Liver (tissue), 9 donors: ENCODE measurements around the gene GABARAP. TPM values are rescaled to one million over a fixed set of nuclear protein-coding genes. Genes with fewer than 3 reads are reported as not detected.
A peak's percentile ranks its signal among the peaks of the same experiment; 100 is the strongest.

Source experiments
- DNase-seq: peaks from one replicate; pipeline ENCODE4 v3.0.0-alpha.2; 2017; ENCODE audit warnings: low spot score
- H3K27ac ChIP-seq, 2 donors: one replicate each; pipeline ENCODE4 v1.7.0; 2013; ENCODE audit warnings: inconsistent platforms in 2 of 2, low read length in 2 of 2, control low read depth in 1 of 2, low read depth in 1 of 2, mild to moderate bottlenecking in 1 of 2
- H3K27me3 ChIP-seq, 4 donors: one replicate each; pipeline versions ENCODE4 v1.6.1 to v1.7.0; 2013; ENCODE audit warnings: low read length in 3 of 4, inconsistent platforms in 1 of 4, mild to moderate bottlenecking in 1 of 4, moderate library complexity in 1 of 4; ENCODE audit not compliant: control insufficient read depth in 4 of 4, insufficient read depth in 4 of 4
- H3K36me3 ChIP-seq, 4 donors: one replicate each; pipeline versions ENCODE4 v1.6.1 to v1.7.0; 2013; ENCODE audit warnings: low read length in 3 of 4, mild to moderate bottlenecking in 3 of 4, low read depth in 1 of 4, moderate library complexity in 1 of 4; ENCODE audit not compliant: control insufficient read depth in 4 of 4, insufficient read depth in 3 of 4
- H3K4me1 ChIP-seq, 4 donors: one replicate each; pipeline versions ENCODE4 v1.6.1 to v1.7.0; 2013; ENCODE audit warnings: low read length in 3 of 4, mild to moderate bottlenecking in 3 of 4, moderate library complexity in 1 of 4; ENCODE audit not compliant: control insufficient read depth in 4 of 4, insufficient read depth in 4 of 4
- H3K4me3 ChIP-seq, 3 donors: one replicate each; pipeline versions ENCODE4 v1.6.1 to v1.7.0; 2013; ENCODE audit warnings: low read length in 3 of 3, control low read depth in 1 of 3, low read depth in 1 of 3, mild to moderate bottlenecking in 1 of 3
- H3K9ac ChIP-seq, 2 donors: one replicate each; pipeline ENCODE4 v1.7.0; 2013; ENCODE audit warnings: low read length in 2 of 2, mild to moderate bottlenecking in 2 of 2, moderate library complexity in 2 of 2, control low read depth in 1 of 2, low read depth in 1 of 2
- H3K9me3 ChIP-seq, 4 donors: one replicate each; pipeline versions ENCODE4 v1.6.1 to v1.7.0; 2013; ENCODE audit warnings: low read length in 3 of 4; ENCODE audit not compliant: control insufficient read depth in 4 of 4
- EGR1 ChIP-seq, 2 donors: IDR thresholded peaks; 2 replicates each; pipeline ENCODE4 v1.6.1; 2016 to 2018; ENCODE audit warnings: antibody characterized with exemption in 2 of 2, low read depth in 2 of 2
- FOXA1 ChIP-seq: IDR thresholded peaks from 2 replicates; pipeline ENCODE4 v1.6.1; 2016; ENCODE audit warnings: antibody characterized with exemption
- FOXA2 ChIP-seq: IDR thresholded peaks from 2 replicates; pipeline ENCODE4 v1.6.1; 2016; ENCODE audit warnings: antibody characterized with exemption
- GABPA ChIP-seq, 2 donors: IDR thresholded peaks in 1 of 2; conservative IDR thresholded peaks in 1 of 2; 2 replicates each; pipeline ENCODE4 v1.6.1; 2016; ENCODE audit warnings: antibody characterized with exemption in 2 of 2, mild to moderate bottlenecking in 1 of 2, moderate library complexity in 1 of 2
- HNF4A ChIP-seq, 2 donors: conservative IDR thresholded peaks; 2 replicates each; pipeline ENCODE4 v1.6.1; 2016; ENCODE audit warnings: antibody characterized with exemption in 2 of 2, mild to moderate bottlenecking in 2 of 2
- JUND ChIP-seq, 2 donors: IDR thresholded peaks; 2 replicates each; pipeline ENCODE4 v1.6.1; 2016; ENCODE audit warnings: antibody characterized with exemption in 2 of 2
- MAX ChIP-seq: IDR thresholded peaks from 2 replicates; pipeline ENCODE4 v1.6.1; 2016; ENCODE audit warnings: antibody characterized with exemption
- NR2F2 ChIP-seq: IDR thresholded peaks from 2 replicates; pipeline ENCODE4 v1.6.1; 2016; ENCODE audit warnings: antibody characterized with exemption
- RAD21 ChIP-seq, 2 donors: IDR thresholded peaks; 2 replicates each; pipeline ENCODE4 v1.6.1; 2016; ENCODE audit warnings: antibody characterized with exemption in 2 of 2, mild to moderate bottlenecking in 2 of 2
- RXRA ChIP-seq, 2 donors: IDR thresholded peaks; 2 replicates each; pipeline ENCODE4 v1.6.1; 2017 to 2018; ENCODE audit warnings: antibody characterized with exemption in 2 of 2, mild to moderate bottlenecking in 1 of 2
- SP1 ChIP-seq: IDR thresholded peaks from 2 replicates; pipeline ENCODE4 v1.6.1; 2018; ENCODE audit warnings: antibody characterized with exemption, mild to moderate bottlenecking
- WGBS: extraction: QIAGEN DNeasy Blood & Tissue Kit; methylation state at CpG from one replicate; pipeline ENCODE4 v1.1.7; 2013; 5-methylcytosine and 5-hydroxymethylcytosine counted together
- polyA plus RNA-seq, 2 donors: library from polyadenylated mRNA; stranded (reverse) in 1 of 2; unstranded in 1 of 2; fragments of 200-250 nt in 1 of 2; fragments of >200 nt in 1 of 2; fragmentation: Nextera tagmentation in 1 of 2; extraction: Ambion mirVana in 1 of 2; gene quantifications; one replicate each; pipeline versions ENCODE4 v1.2.1 to v1.2.3, GENCODE V29; 2013 to 2015
- total RNA-seq, 2 donors: library from RNA; depleted of rRNA; stranded (reverse); fragments of >200 nt; gene quantifications; one replicate each; pipeline ENCODE4 v1.2.3, GENCODE V29; 2014
- TF ChIP-seq, protein P1 (sequence below): IDR thresholded peaks from 2 replicates; pipeline ENCODE4 v1.6.1; 2016; ENCODE audit warnings: antibody characterized with exemption, mild to moderate bottlenecking
- TF ChIP-seq, protein P2 (sequence below): fragments of 150-350 bp; IDR thresholded peaks from 2 replicates; pipeline ENCODE4 v1.5.1; 2017; ENCODE audit warnings: improper control_type of control experiment, low read depth, low read length; ENCODE audit not compliant: missing input control
- TF ChIP-seq, protein P3 (sequence below): IDR thresholded peaks from 2 replicates; pipeline ENCODE4 v1.6.1; 2016; ENCODE audit warnings: antibody characterized with exemption
- donor health status: healthy.
- donor health status: healthy.
- donor health status: healthy.
- donor health status: healthy.
- donor health status: healthy.

Gene GABARAP
- total and polyA plus RNA-seq, 4 donors: 74.4 to 489 (median 205) TPM

DNA sequence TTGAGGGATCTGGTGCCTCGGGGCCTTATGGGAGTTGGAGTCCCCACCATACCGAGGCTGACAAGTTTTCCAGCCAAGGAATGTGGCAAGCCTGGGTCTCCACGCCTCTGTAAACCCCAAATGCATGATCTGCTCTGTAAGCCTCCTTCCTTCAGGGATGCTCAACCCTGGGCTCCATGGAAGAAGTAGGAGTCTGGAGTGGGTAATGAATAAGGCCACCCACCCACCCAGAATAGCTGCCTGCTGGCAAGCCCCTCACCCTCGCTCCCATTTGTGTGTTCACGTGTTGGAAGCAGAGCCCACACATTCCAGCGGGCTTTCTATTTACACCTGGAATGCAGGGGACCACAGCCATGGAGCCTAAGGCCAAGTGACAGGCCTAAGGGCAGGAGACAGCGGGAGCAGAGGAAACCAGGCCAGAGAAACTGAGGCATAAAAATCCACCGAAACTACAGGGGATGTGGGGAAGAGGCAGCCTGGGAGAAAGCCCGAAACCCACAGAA lies 27.1 kb downstream of the GABARAP start:
- Histone ChIP-seq H3K27me3 (no peaks in the 10 kb centered on the region), H3K27ac (peak overlapping the region; percentile 74 to 78), H3K9ac (no peak overlapping the region), H3K9me3 (no peaks in the 10 kb centered on the region), H3K4me1 (peaks cover 11 to 31% (median 21%) of the 10 kb centered on the region in 4 donors), H3K4me3 (no peak overlapping the region), H3K36me3 (no peaks in the 10 kb centered on the region)
- no peak for DNase-seq
- TF ChIP-seq HNF4A (conservative IDR thresholded peaks at IDR 0.05) (no peak), FOXA2 (no peak), RXRA (IDR thresholded peaks at IDR 0.05) (peak in 1 of 2 donors; percentile 8)
- 36% methylated on average over 9 of the region's 9 CpGs for WGBS

DNA sequence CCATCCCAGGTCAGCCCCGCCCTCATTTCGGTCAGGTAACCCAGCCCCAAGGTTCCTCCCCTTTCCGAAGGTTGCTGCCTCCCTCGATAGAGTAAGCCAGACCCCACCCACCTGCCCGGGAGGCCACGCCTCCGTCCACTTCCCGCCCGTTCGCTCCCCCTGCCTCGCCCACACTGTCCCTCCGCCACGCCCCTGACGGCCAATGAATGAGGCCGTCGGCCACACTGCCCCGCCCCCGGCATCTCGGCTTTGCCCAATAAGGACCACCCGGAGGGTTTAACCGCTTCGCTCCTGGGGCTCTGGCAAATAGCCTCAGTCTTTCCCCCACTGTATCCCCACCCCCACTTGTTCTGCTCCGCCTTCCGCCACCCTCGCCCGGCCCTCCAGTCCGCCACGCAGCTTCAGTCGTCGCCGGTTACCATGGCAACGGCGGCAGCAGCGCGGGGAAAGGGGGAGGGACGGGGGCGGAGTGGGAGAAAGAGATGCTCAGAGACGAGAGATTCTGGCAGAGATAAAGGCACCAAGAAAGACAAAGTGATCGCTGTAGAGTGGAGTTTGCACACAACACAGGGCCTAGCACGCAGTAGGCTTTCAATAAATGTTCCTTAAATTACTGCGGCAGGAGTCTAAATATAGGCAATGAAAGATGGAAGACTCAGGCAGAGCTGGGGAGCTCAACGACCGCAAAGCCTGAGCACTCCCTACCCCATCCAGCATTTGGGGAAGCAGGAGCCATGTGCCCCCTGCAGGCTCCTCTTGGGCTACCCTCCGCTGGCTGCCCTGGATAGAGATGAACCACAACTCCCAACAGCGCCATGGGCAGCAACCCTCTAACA lies 27.7 kb downstream of the GABARAP start:
- peaks cover 11 to 30% (median 20%) of the 10 kb centered on the region in 4 donors for H3K4me1 ChIP-seq
- WGBS: under 1% methylated on average over 45 of the region's 45 CpGs
- no peaks in the 10 kb centered on the region for H3K9me3 ChIP-seq
- H3K27me3 ChIP-seq: no peaks in the 10 kb centered on the region
- peak; percentile 98 for DNase-seq
- H3K9ac ChIP-seq: no peak overlapping the region
- H3K4me3 ChIP-seq: peak overlapping the region; percentile 23 to 33 (median 30)
- TF ChIP-seq, protein P1, sequence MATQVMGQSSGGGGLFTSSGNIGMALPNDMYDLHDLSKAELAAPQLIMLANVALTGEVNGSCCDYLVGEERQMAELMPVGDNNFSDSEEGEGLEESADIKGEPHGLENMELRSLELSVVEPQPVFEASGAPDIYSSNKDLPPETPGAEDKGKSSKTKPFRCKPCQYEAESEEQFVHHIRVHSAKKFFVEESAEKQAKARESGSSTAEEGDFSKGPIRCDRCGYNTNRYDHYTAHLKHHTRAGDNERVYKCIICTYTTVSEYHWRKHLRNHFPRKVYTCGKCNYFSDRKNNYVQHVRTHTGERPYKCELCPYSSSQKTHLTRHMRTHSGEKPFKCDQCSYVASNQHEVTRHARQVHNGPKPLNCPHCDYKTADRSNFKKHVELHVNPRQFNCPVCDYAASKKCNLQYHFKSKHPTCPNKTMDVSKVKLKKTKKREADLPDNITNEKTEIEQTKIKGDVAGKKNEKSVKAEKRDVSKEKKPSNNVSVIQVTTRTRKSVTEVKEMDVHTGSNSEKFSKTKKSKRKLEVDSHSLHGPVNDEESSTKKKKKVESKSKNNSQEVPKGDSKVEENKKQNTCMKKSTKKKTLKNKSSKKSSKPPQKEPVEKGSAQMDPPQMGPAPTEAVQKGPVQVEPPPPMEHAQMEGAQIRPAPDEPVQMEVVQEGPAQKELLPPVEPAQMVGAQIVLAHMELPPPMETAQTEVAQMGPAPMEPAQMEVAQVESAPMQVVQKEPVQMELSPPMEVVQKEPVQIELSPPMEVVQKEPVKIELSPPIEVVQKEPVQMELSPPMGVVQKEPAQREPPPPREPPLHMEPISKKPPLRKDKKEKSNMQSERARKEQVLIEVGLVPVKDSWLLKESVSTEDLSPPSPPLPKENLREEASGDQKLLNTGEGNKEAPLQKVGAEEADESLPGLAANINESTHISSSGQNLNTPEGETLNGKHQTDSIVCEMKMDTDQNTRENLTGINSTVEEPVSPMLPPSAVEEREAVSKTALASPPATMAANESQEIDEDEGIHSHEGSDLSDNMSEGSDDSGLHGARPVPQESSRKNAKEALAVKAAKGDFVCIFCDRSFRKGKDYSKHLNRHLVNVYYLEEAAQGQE: no peak
- TF ChIP-seq SP1: peak; percentile 82
- TF ChIP-seq, protein P2, sequence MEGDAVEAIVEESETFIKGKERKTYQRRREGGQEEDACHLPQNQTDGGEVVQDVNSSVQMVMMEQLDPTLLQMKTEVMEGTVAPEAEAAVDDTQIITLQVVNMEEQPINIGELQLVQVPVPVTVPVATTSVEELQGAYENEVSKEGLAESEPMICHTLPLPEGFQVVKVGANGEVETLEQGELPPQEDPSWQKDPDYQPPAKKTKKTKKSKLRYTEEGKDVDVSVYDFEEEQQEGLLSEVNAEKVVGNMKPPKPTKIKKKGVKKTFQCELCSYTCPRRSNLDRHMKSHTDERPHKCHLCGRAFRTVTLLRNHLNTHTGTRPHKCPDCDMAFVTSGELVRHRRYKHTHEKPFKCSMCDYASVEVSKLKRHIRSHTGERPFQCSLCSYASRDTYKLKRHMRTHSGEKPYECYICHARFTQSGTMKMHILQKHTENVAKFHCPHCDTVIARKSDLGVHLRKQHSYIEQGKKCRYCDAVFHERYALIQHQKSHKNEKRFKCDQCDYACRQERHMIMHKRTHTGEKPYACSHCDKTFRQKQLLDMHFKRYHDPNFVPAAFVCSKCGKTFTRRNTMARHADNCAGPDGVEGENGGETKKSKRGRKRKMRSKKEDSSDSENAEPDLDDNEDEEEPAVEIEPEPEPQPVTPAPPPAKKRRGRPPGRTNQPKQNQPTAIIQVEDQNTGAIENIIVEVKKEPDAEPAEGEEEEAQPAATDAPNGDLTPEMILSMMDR: peak; percentile 56
- peak; percentile 76 for TF ChIP-seq EGR1 (IDR thresholded peaks at IDR 0.05; ENCODE audit: low read depth in 2 of 2)
- peak; percentile 33 for TF ChIP-seq MAX
- no peak for TF ChIP-seq GABPA (IDR thresholded peaks at IDR 0.05 in 1 of 2, conservative IDR thresholded peaks at IDR 0.05 in 1 of 2)
- TF ChIP-seq NR2F2: no peak
- TF ChIP-seq RAD21 (IDR thresholded peaks at IDR 0.05): peak; percentile 68 to 69
- no peak for TF ChIP-seq JUND (IDR thresholded peaks at IDR 0.05)
- TF ChIP-seq FOXA1: no peak
- peak in 1 of 2 donors; percentile 9 for TF ChIP-seq RXRA (IDR thresholded peaks at IDR 0.05)
- no peak for TF ChIP-seq FOXA2
- TF ChIP-seq, protein P3, sequence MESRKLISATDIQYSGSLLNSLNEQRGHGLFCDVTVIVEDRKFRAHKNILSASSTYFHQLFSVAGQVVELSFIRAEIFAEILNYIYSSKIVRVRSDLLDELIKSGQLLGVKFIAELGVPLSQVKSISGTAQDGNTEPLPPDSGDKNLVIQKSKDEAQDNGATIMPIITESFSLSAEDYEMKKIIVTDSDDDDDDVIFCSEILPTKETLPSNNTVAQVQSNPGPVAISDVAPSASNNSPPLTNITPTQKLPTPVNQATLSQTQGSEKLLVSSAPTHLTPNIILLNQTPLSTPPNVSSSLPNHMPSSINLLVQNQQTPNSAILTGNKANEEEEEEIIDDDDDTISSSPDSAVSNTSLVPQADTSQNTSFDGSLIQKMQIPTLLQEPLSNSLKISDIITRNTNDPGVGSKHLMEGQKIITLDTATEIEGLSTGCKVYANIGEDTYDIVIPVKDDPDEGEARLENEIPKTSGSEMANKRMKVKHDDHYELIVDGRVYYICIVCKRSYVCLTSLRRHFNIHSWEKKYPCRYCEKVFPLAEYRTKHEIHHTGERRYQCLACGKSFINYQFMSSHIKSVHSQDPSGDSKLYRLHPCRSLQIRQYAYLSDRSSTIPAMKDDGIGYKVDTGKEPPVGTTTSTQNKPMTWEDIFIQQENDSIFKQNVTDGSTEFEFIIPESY: no peak
- H3K27ac ChIP-seq: peak overlapping the region; percentile 74 to 78
- H3K36me3 ChIP-seq: no peaks in the 10 kb centered on the region
